LNCaP clone FGC (cell line): Measurements from ENCODE around the gene BMAL1.

Source experiments
- DNase-seq: peaks from one replicate; pipeline ENCODE4 v3.0.0-alpha.2; 2011; ENCODE audit warnings: low read depth
- H3K4me3 ChIP-seq: 2 replicates; pipeline ENCODE4 v1.5.1; 2011; ENCODE audit warnings: mild to moderate bottlenecking, low read depth, low read length, control low read depth
- CTCF ChIP-seq: IDR thresholded peaks from 2 replicates; pipeline ENCODE4 v1.5.1; 2012; ENCODE audit warnings: mild to moderate bottlenecking; ENCODE audit not compliant: control insufficient read depth, insufficient read depth; ENCODE audit errors: extremely low read depth

The BMAL1 gene

GRCh38 chr11:13283636-13284035 is 6.0 kb downstream of the BMAL1 start:
- no peak for TF ChIP-seq CTCF
- H3K4me3 ChIP-seq, result no peak overlapping the region
- DNase-seq, result no peak

GRCh38 chr11:13284776-13285588 is 7.4 kb downstream of the BMAL1 start:
- no peak for TF ChIP-seq CTCF
- DNase-seq, result no peak
- H3K4me3 ChIP-seq, result no peak overlapping the region

- no peak overlapping the region for H3K4me3 ChIP-seq
Observed at GRCh38 chr11:13286279-13286821, 8.8 kb downstream of the BMAL1 start.

GRCh38 chr11:13287036-13287435 is 9.4 kb downstream of the BMAL1 start:
- H3K4me3 ChIP-seq, result no peak overlapping the region
- no peak for TF ChIP-seq CTCF
- DNase-seq, result no peak

More at GRCh38 chr11:13286279-13286821, 8.8 kb downstream of the BMAL1 start:
- no peak for TF ChIP-seq CTCF
- no peak for DNase-seq

- no peak for DNase-seq
- H3K4me3 ChIP-seq, result no peak overlapping the region
Observed at GRCh38 chr11:13287681-13288080, 10.1 kb downstream of the BMAL1 start.

GRCh38 chr11:13288375-13289029 is 10.9 kb downstream of the BMAL1 start:
- DNase-seq, result no peak
- no peak overlapping the region for H3K4me3 ChIP-seq
- TF ChIP-seq CTCF, result no peak

More at GRCh38 chr11:13287681-13288080, 10.1 kb downstream of the BMAL1 start:
- TF ChIP-seq CTCF, result no peak
